ENCODE results near the gene HPGDS.

Gene HPGDS

GRCh38 chr4:94262163-94263016 lies 80.2 kb downstream of the HPGDS start:
- DNase-seq (ENCODE audit: low read depth, low spot score): peak; percentile 26
- H3K27ac ChIP-seq: peak overlapping the region; percentile 51

- no peak for DNase-seq (ENCODE audit: low read depth, low spot score)
- H3K27ac ChIP-seq: no peak overlapping the region
Measured at GRCh38 chr4:94256828-94257227, 85.8 kb downstream of the HPGDS start.

- DNase-seq (ENCODE audit: low read depth, low spot score): no peak
- H3K27ac ChIP-seq: no peak overlapping the region
Measured at GRCh38 chr4:94256144-94256783, 86.4 kb downstream of the HPGDS start.

GRCh38 chr4:94253036-94253435 lies 89.6 kb downstream of the HPGDS start:
- no peak overlapping the region for H3K27ac ChIP-seq
- DNase-seq (ENCODE audit: low read depth, low spot score): no peak

GRCh38 chr4:94251094-94251493 lies 91.5 kb downstream of the HPGDS start:
- H3K27ac ChIP-seq: no peak overlapping the region
- DNase-seq (ENCODE audit: low read depth, low spot score): no peak

All from epithelial cell of prostate (primary cell).